Fibroblast of peridontal ligament (primary cell): ENCODE measurements around the gene CES4A.
A peak's percentile ranks its signal among the peaks of the same experiment; 100 is the strongest.
"Not testable (repeated sequence)": the region's sequence is repeated elsewhere in the genome, so short reads cannot be mapped to it uniquely, and the experiment has no call there.

Experiments used
- DNase-seq: peaks from one replicate; pipeline ENCODE4 v3.0.0-alpha.2; 2010; ENCODE audit errors: extremely low read depth

Gene CES4A

GRCh38 chr16:66955363-66956153, 32.8 kb upstream of the CES4A start:
- DNase-seq: not testable (repeated sequence)

GRCh38 chr16:66956154-66956457, 32.3 kb upstream of the CES4A start:
- not testable (repeated sequence) for DNase-seq

- no peak for DNase-seq
Measured at GRCh38 chr16:66958857-66959703, 29.3 kb upstream of the CES4A start.

- DNase-seq: no peak
Measured at GRCh38 chr16:66959704-66960161, 28.7 kb upstream of the CES4A start.

GRCh38 chr16:66960270-66960669, 28.1 kb upstream of the CES4A start:
- DNase-seq: no peak

GRCh38 chr16:66961065-66961744, 27.2 kb upstream of the CES4A start, which contains the start of gene CES3:
TSS of gene CES3 (plus strand) at chr16:66961266. CDS start at chr16:66961308, 42 bp downstream.
- peak; percentile 42 for DNase-seq

GRCh38 chr16:66961914-66962313, 26.5 kb upstream of the CES4A start:
- DNase-seq: no peak

- DNase-seq: no peak
Measured at GRCh38 chr16:66964049-66964448, 24.3 kb upstream of the CES4A start.

GRCh38 chr16:66968847-66969246, 19.5 kb upstream of the CES4A start:
- DNase-seq: no peak

- no peak for DNase-seq
Measured at GRCh38 chr16:66970775-66971720, 17.3 kb upstream of the CES4A start.

GRCh38 chr16:66972983-66973382, 15.4 kb upstream of the CES4A start:
- no peak for DNase-seq

- no peak for DNase-seq
Measured at GRCh38 chr16:66973716-66974115, 14.7 kb upstream of the CES4A start.

- DNase-seq: not testable (repeated sequence)
Measured at GRCh38 chr16:66974156-66974931, 14.0 kb upstream of the CES4A start.

GRCh38 chr16:66974932-66975246, 13.5 kb upstream of the CES4A start:
- not testable (repeated sequence) for DNase-seq

- DNase-seq: no peak
Measured at GRCh38 chr16:66975302-66975893, 13.0 kb upstream of the CES4A start.

GRCh38 chr16:66976746-66977145, 11.6 kb upstream of the CES4A start:
- DNase-seq: no peak

- DNase-seq: peak; percentile 74
Measured at GRCh38 chr16:66977341-66978113, 10.9 kb upstream of the CES4A start.

- DNase-seq: no peak
Measured at GRCh38 chr16:66979011-66979717, 9.2 kb upstream of the CES4A start.

GRCh38 chr16:66983033-66983432, 5.4 kb upstream of the CES4A start:
- DNase-seq: no peak
